Measurements from ENCODE around the gene UQCRC2.

Gene UQCRC2

GRCh38 chr16:21957714-21958346, 4.7 kb downstream of the UQCRC2 start:
- TF ChIP-seq CTCF (IDR thresholded peaks at IDR 0.05; ENCODE audit: low read depth, low read length) = no peak
- Histone ChIP-seq H3K36me3 (peaks cover 66% of the 10 kb centered on the region), H3K4me3 (ENCODE audit: low read depth, low read length) (no peak overlapping the region), H3K27me3 (ENCODE audit: insufficient read depth, low read depth, severe bottlenecking) (no peaks in the 10 kb centered on the region), H3K27ac (no peak overlapping the region), H3K9me3 (ENCODE audit: severe bottlenecking) (no peaks in the 10 kb centered on the region)
- no peak for DNase-seq

GRCh38 chr16:21959050-21959449, 5.9 kb downstream of the UQCRC2 start:
- no peak overlapping the region for H3K27ac ChIP-seq
- H3K9me3 ChIP-seq (ENCODE audit: severe bottlenecking) = no peaks in the 10 kb centered on the region
- H3K36me3 ChIP-seq = peaks cover 78% of the 10 kb centered on the region
- no peak for TF ChIP-seq CTCF (IDR thresholded peaks at IDR 0.05; ENCODE audit: low read depth, low read length)
- no peaks in the 10 kb centered on the region for H3K27me3 ChIP-seq (ENCODE audit: insufficient read depth, low read depth, severe bottlenecking)
- no peak overlapping the region for H3K4me3 ChIP-seq (ENCODE audit: low read depth, low read length)
- no peak for DNase-seq

- TF ChIP-seq CTCF (IDR thresholded peaks at IDR 0.05; ENCODE audit: low read depth, low read length) = no peak
- Histone ChIP-seq H3K27ac (no peak overlapping the region), H3K4me3 (ENCODE audit: low read depth, low read length) (no peak overlapping the region), H3K27me3 (ENCODE audit: insufficient read depth, low read depth, severe bottlenecking) (no peaks in the 10 kb centered on the region), H3K9me3 (ENCODE audit: severe bottlenecking) (no peaks in the 10 kb centered on the region), H3K36me3 (peaks cover 97% of the 10 kb centered on the region)
- no peak for DNase-seq
Measured at GRCh38 chr16:21962475-21962874, 9.3 kb downstream of the UQCRC2 start.

- TF ChIP-seq CTCF (IDR thresholded peaks at IDR 0.05; ENCODE audit: low read depth, low read length) = no peak
- DNase-seq = no peak
- H3K27ac ChIP-seq = no peak overlapping the region
- no peak overlapping the region for H3K4me3 ChIP-seq (ENCODE audit: low read depth, low read length)
- peaks cover 94% of the 10 kb centered on the region for H3K36me3 ChIP-seq
- H3K9me3 ChIP-seq (ENCODE audit: severe bottlenecking) = no peaks in the 10 kb centered on the region
- no peaks in the 10 kb centered on the region for H3K27me3 ChIP-seq (ENCODE audit: insufficient read depth, low read depth, severe bottlenecking)
Measured at GRCh38 chr16:21963887-21964286, 10.7 kb downstream of the UQCRC2 start.

- H3K27ac ChIP-seq = no peak overlapping the region
- no peak overlapping the region for H3K4me3 ChIP-seq (ENCODE audit: low read depth, low read length)
- DNase-seq = no peak
- no peaks in the 10 kb centered on the region for H3K27me3 ChIP-seq (ENCODE audit: insufficient read depth, low read depth, severe bottlenecking)
- no peaks in the 10 kb centered on the region for H3K9me3 ChIP-seq (ENCODE audit: severe bottlenecking)
- no peak for TF ChIP-seq CTCF (IDR thresholded peaks at IDR 0.05; ENCODE audit: low read depth, low read length)
- H3K36me3 ChIP-seq = peaks cover 90% of the 10 kb centered on the region
Measured at GRCh38 chr16:21964353-21964752, 11.2 kb downstream of the UQCRC2 start.

GRCh38 chr16:21971856-21972255, 18.7 kb downstream of the UQCRC2 start:
- Histone ChIP-seq H3K4me3 (ENCODE audit: low read depth, low read length) (no peak overlapping the region), H3K27me3 (ENCODE audit: insufficient read depth, low read depth, severe bottlenecking) (no peaks in the 10 kb centered on the region), H3K27ac (no peak overlapping the region), H3K9me3 (ENCODE audit: severe bottlenecking) (no peaks in the 10 kb centered on the region), H3K36me3 (peaks cover 82% of the 10 kb centered on the region)
- DNase-seq = no peak
- no peak for TF ChIP-seq CTCF (IDR thresholded peaks at IDR 0.05; ENCODE audit: low read depth, low read length)

All from WERI-Rb-1 (cell line).